ENCODE results near the gene OR2T4. TPM values are rescaled to one million over a fixed set of nuclear protein-coding genes. Genes with fewer than 3 reads are reported as not detected.

Gene OR2T4
- polyA plus RNA-seq, 1 donor from 2014 or later = not detected

DNA sequence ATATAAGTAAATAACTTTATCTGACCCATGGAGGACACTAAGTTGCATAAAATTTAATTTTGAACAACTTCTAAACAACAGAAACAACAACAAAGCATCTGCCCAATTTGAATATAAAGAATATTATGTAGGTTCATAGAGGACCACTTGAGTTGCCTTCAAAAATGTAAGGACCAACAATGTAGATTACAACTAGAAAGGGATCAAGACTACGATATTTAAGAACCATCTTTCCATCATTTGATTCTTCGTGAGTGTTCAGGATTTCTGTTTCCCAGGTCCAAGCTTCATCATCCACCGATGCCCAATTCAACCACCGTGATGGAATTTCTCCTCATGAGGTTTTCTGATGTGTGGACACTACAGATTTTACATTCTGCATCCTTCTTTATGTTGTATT lies 13.0 kb upstream of the OR2T4 start, which contains the start of gene OR14C36:
Gene OR14C36, plus strand, starts transcription at position 301 of the 400 bp plus-strand sequence. Its CDS starts 0 bp downstream, at position 301.
- H3K4me3 ChIP-seq (ENCODE audit: low read length) = no peak within 1 kb of the TSS
- H3K27ac ChIP-seq (ENCODE audit: low read length) = no peak within 1 kb of the TSS
- peaks cover 4% of the 10 kb centered on the region for H3K9me3 ChIP-seq (ENCODE audit: low read length)
- H3K9ac ChIP-seq (ENCODE audit: low read length) = no peak within 1 kb of the TSS
- no peaks in the 10 kb centered on the region for H3K79me2 ChIP-seq (replicated peaks; ENCODE audit: insufficient read depth, low read length)
- no peak within 1 kb of the TSS for H2AFZ ChIP-seq (ENCODE audit: low read depth, low read length)
- no peaks in the 10 kb centered on the region for H3K9me2 ChIP-seq (ENCODE audit: insufficient read depth, low read length)
- H3K4me2 ChIP-seq (ENCODE audit: low read length) = no peak within 1 kb of the TSS
- no peaks in the 10 kb centered on the region for H3K27me3 ChIP-seq (ENCODE audit: insufficient read depth, low read depth, low read length)
- no peaks in the 10 kb centered on the region for H3K36me3 ChIP-seq (ENCODE audit: insufficient read depth, low read length)
- no peaks in the 10 kb centered on the region for H3F3A ChIP-seq (ENCODE audit: insufficient read depth, low read length, poor library complexity, severe bottlenecking)
- no peak for TF ChIP-seq MXI1 (conservative IDR thresholded peaks at IDR 0.05; ENCODE audit: poor library complexity, severe bottlenecking)
- TF ChIP-seq TAF1 (IDR thresholded peaks at IDR 0.05; ENCODE audit: low read depth) = no peak
- TF ChIP-seq SMC3 (conservative IDR thresholded peaks at IDR 0.05; ENCODE audit: poor library complexity) = no peak
- no peaks in the 10 kb centered on the region for H4K20me1 ChIP-seq (ENCODE audit: insufficient read depth)

DNA sequence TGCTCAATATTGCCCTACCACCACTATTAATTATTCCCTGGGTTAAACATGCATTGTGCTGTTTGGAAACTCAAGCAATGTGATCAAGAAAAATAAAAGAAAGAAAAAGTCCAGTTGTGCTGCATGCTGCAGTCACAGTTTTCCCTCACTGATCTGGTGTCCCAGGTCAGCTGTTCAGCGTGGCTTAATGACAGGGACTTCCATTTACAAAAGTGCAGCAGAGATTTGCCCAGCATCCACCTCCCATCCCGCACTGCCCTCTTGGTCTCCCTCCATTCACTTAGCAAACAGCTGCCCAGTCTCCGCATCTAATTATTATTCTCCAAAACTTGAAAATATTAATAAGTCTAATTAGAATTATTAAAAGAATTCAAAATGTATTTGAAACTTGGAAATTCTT lies 2.0 kb upstream of the OR2T4 start:
- peaks cover 11% of the 10 kb centered on the region for H3K9me3 ChIP-seq (ENCODE audit: low read length)
- no peak overlapping the region for H3K4me3 ChIP-seq (ENCODE audit: low read length)
- no peak overlapping the region for H2AFZ ChIP-seq (ENCODE audit: low read depth, low read length)
- no peak overlapping the region for H3K27ac ChIP-seq (ENCODE audit: low read length)
- H4K20me1 ChIP-seq (ENCODE audit: insufficient read depth) = no peaks in the 10 kb centered on the region
- no peaks in the 10 kb centered on the region for H3K36me3 ChIP-seq (ENCODE audit: insufficient read depth, low read length)
- H3K9ac ChIP-seq (ENCODE audit: low read length) = no peak overlapping the region
- no peak for TF ChIP-seq TAF1 (IDR thresholded peaks at IDR 0.05; ENCODE audit: low read depth)
- no peak for TF ChIP-seq SMC3 (conservative IDR thresholded peaks at IDR 0.05; ENCODE audit: poor library complexity)
- no peak for TF ChIP-seq RAD21 (conservative IDR thresholded peaks at IDR 0.05)
- TF ChIP-seq POLR2AphosphoS5 (IDR thresholded peaks at IDR 0.05) = no peak
- TF ChIP-seq, protein P1, sequence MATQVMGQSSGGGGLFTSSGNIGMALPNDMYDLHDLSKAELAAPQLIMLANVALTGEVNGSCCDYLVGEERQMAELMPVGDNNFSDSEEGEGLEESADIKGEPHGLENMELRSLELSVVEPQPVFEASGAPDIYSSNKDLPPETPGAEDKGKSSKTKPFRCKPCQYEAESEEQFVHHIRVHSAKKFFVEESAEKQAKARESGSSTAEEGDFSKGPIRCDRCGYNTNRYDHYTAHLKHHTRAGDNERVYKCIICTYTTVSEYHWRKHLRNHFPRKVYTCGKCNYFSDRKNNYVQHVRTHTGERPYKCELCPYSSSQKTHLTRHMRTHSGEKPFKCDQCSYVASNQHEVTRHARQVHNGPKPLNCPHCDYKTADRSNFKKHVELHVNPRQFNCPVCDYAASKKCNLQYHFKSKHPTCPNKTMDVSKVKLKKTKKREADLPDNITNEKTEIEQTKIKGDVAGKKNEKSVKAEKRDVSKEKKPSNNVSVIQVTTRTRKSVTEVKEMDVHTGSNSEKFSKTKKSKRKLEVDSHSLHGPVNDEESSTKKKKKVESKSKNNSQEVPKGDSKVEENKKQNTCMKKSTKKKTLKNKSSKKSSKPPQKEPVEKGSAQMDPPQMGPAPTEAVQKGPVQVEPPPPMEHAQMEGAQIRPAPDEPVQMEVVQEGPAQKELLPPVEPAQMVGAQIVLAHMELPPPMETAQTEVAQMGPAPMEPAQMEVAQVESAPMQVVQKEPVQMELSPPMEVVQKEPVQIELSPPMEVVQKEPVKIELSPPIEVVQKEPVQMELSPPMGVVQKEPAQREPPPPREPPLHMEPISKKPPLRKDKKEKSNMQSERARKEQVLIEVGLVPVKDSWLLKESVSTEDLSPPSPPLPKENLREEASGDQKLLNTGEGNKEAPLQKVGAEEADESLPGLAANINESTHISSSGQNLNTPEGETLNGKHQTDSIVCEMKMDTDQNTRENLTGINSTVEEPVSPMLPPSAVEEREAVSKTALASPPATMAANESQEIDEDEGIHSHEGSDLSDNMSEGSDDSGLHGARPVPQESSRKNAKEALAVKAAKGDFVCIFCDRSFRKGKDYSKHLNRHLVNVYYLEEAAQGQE (IDR thresholded peaks at IDR 0.05; ENCODE audit: borderline replicate concordance) = no peak
- no peak for TF ChIP-seq EZH2 (IDR thresholded peaks at IDR 0.05; ENCODE audit: borderline replicate concordance, insufficient read depth, low read length, poor library complexity, severe bottlenecking)
- no peak for TF ChIP-seq MXI1 (conservative IDR thresholded peaks at IDR 0.05; ENCODE audit: poor library complexity, severe bottlenecking)
- no peak for TF ChIP-seq EP300 (conservative IDR thresholded peaks at IDR 0.05; ENCODE audit: poor library complexity, severe bottlenecking)
- TF ChIP-seq CTCF (IDR thresholded peaks at IDR 0.05; ENCODE audit: poor library complexity, severe bottlenecking) = no peak
- H3K27me3 ChIP-seq (ENCODE audit: insufficient read depth, low read depth, low read length) = no peaks in the 10 kb centered on the region
- H3F3A ChIP-seq (ENCODE audit: insufficient read depth, low read length, poor library complexity, severe bottlenecking) = no peaks in the 10 kb centered on the region
- no peaks in the 10 kb centered on the region for H3K79me2 ChIP-seq (replicated peaks; ENCODE audit: insufficient read depth, low read length)
- no peaks in the 10 kb centered on the region for H3K9me2 ChIP-seq (ENCODE audit: insufficient read depth, low read length)
- no peak overlapping the region for H3K4me2 ChIP-seq (ENCODE audit: low read length)
